ENCODE measurements around the gene FUOM.
A peak's percentile ranks its signal among the peaks of the same experiment; 100 is the strongest.

FUOM gene

DNA sequence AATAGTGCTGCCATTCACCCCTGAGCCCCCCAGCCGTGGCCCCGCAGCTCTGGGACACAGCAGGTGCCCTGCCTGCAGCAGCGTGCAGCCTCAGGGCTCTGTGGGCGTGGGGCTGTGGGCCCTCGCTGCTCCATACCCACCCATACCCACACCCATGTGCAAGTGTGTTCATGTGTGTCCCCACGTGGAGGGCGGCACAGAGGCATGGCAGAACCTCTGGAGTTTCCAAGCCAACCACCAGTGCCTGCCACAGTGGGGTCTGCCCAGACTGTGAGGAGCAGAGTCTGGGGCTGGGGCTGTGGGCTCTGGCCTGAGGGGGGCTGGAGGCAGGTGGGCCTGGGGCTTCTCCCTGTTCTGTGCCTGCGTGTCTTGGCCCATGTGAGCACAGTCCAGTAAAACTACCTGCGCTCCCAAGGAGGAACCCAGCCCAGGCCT lies 8.2 kb downstream of the FUOM start:
- DNase-seq = no peak

DNA sequence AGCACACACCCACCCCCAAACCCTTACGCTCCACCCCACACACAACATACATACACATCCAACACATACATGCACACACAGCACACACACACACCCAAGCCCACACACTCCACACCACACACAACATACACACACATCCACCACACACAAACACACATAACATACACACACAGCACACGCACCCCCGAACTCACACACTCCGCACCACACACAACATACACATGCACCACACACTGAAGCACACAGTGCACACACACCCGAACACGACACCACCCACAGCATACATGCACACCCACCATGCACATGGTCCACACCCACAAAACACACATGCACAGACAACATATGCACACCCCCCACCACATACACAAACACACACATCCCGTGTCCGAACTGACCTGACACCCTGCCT lies 8.7 kb downstream of the FUOM start:
- no peak for DNase-seq

DNA sequence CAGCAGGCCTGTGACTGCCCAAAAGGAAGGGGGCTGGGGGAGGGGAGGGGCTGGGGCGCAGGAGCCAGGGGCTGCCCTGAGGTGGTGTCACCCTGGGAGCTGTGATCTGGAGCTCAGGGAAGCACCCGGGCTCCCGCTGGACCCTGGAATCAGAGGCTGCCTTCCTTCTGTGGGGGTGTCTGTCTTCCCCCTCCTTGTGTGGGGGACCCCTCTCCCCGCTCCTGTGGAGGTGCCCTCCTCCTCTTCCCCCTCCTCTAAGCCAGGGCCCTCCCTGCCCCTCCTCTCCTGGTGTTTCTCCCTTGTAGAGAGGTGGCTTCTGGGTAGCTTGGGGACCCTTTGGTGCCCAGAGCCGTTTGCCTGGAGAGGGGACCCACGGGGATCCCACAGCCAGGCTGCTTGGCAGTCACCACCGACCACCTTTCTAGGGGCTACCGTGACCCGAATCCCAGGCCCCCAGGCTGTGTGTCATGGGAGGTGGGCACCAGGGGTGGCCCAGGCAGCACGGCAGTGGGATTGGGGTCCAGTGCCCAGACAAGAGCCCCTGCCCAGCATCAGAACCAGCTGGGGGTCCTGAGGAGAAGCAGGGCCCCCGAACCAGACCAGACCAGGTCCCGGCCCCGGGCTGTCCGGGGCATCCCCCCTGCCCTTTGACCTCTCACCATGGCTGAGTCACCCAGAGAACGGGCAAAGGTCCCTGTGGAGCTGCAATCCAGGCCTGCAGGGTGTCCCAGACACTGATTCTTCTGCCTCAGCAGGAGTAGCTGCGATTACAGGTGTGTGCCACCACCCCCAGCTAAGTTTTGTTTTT lies 9.9 kb downstream of the FUOM start:
- DNase-seq = no peak

DNA sequence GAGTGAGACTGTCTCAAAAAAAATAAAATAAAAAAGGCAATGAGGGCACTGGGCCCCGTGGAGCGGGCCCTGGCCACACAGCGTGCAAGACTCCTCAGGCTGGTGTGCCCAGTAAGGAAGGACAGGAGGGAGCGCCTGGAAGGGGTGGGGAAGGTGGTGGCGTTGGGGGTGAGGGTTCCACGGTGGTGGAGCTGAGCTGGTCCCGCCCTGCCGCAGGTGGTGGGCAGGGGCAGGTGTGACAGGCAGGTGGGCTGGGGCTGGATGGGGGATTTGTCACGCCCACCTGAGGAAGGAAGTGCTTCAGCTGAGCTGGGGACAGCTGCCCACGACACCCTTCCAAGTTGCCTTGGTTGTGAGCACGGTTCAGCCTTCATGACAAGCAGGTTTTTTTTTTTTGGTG lies 11.4 kb downstream of the FUOM start:
- no peak for DNase-seq

DNA sequence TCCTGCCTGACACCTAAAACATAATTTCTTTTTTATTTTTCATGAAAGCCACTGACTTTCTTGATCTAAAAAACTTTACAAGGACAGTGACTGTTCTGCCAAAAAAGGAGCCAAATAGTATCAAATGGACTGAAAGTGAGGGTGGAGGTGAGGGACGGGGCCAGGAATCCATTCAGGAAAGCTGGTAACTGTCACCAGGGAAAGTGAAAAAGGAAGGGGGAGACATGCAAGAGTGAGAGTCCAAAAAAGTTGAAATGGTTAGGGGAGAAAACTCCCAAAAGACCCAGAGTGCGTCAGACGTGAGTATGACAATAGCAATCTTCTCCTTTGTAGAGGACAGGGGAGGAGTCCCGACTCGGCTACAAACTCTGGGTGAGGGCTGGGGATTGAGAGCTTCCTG lies 13.6 kb downstream of the FUOM start:
- no peak for DNase-seq

DNA sequence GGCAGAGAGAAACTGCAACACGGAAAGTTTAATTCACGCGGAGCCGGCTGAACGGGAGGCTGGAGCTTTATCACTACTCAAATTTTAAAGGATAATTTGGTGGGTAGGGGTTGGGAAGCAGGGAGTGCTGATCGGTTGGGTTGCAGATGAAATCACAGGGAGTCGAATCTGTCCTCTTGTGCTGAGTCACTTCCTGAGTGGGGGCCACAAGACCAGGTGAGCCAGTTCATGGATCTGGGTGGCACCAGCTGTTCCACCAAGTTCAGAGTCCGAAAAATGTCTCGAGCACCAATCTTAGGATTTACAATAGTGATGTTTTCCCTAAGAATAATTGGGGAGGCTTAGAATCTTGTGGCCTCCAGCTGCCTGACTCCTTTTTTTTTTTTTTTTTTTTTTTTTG lies 14.3 kb downstream of the FUOM start:
- no peak for DNase-seq

DNA sequence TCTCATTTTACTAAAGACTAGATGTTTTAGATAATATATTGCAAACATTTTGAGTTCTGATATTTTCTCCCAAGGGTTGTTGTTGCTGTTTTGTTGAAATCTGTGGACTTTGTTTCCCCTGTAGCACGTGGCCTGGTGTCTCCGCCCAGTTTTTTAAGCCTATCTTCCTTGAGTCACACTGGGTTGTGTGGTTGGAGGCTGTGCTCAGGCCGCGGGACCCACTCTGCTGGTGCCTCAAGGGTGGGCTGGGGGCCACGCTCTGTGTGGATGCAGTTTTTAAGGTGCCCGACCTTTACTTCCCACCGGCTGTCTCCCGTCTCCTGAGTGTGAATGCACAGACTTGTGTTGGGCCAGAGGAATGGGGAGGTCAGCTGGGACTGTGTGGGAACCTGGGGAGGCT lies 14.9 kb downstream of the FUOM start:
- no peak for DNase-seq

DNA sequence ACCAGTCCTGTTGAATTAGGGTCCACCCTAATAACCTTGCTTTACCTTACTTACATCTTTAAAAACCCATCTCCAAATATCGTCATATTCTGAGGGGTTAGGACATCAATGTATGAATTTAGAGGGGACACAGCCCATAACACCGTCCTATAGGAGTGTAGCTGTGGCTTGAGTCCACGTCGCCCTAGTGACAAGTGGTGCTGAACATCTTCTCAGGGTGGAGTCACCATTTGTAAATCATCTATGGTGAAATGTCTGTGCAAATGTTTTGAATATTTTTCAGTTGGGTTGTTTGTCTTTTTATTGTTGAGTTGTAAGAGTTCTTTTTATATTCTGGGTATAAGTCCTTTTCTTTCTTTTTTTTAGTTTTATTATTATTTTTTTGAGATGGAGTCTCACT lies 15.8 kb downstream of the FUOM start:
- DNase-seq = no peak

DNA sequence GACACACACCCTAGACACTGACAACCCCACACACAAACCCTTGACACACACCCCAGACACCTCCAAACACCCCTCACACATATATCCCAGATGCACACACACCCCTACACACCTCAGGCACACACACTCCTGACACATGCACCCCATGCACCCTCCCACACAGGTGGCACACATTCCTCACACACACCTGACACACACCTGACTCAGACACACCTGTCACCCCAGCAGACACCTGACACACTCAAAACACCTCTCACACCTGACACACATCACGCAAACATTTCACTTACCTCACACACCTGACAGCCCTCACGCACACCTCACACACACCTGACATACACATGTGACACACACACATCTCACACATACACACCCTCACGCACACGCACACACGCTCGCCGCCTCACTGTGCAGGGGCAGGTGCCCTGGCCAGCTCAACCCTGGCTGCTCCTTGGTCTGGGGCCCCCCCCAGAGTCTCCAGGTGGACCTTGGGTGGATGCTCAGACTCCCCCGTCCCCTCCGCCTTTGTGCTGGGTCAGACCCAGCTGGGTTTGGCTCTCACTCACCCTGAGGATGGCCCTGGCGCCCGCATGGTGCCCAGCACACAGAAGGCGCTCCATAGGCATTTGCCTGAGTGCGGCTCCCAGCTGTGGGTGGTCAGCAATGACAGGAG lies 18.0 kb downstream of the FUOM start:
- DNase-seq = no peak

DNA sequence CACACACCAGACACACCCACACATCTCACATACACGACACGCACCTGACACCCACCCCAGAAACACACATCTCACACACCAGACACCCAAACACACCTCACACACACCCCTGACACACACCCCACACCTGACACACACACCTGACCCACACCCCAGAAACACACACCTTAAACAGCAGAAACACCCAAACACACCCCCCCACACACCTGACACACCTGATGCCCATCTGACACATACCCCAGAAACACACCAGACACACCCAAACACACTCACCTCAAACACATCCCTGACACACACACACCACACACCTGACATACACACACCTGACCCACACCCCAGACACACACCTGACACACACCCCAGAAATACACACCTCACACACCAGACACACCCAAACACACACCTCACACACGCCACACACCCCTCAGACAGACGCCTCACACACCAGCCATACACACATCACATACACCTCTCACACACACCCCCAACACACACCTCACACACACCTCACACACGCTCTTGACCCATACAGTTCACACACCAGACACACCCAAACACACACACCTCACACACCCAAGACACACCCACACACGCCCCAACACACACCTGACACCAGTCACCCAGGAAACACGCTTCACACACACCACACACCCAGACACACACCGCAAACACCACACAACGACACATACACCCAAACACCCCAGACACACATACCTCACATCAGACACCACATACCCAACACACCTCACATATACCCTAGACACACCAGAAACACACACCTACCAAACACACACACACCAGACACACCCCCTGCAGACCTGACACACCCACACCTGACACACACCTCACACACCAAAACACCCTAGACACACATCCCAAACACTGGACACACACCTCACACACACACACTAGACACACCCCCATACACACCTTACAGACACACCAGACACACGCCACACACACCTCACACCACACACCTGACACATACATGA lies 19.4 kb downstream of the FUOM start:
- no peak for DNase-seq

DNA sequence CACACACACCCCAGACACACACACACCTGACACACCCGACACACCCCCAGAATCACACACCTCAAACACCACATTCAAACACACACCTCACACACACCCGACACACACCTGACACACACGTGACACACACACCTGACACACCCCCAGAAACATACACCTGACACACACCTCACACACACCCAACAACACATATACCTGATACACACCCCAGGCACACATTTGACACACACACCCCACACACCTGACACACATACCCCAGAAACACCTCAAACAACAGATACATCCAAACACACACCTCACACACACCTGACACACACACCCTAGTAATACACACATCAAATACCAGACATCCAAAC lies 20.5 kb downstream of the FUOM start:
- DNase-seq = no peak

DNA sequence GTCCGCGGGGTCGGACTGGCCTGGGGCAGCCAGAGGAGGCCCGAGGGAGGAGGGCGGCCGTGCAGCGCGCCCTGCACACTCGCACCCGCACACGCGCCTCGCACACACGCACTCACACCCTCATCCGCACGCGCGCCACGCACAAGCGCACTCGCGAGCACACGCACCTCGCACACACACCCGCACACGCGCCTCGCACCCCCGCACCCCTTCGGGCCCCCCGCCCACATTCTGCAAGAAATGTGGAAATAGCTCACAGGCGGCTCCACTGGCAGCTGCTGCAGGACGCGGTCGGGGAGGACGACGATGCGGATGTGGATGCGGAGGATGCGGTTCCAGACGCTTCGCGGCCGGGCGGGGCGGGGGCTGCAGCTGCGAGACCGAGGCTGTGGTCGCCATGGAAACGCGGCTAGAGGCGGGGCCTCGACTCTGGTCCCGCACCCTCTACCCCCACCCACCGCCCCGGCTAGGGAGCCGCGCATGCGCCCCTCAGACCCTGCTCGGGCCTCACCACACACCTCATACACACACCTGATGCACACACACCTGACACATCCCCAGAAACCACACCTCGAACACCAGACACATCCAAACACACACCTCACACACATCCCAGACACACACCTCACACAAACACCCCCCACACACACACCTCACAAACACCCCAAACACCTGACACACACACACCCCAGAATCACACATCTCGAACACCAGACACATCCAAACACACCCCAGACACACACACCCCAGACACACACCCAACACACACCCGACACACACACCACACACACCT lies 21.0 kb downstream of the FUOM start, which contains the start of gene CALY:
TSS of gene CALY (minus strand) at position 320 of the 793 bp plus-strand sequence. CDS start 7,907 bp downstream, outside the sequence.
- DNase-seq = peak; percentile 66

DNA sequence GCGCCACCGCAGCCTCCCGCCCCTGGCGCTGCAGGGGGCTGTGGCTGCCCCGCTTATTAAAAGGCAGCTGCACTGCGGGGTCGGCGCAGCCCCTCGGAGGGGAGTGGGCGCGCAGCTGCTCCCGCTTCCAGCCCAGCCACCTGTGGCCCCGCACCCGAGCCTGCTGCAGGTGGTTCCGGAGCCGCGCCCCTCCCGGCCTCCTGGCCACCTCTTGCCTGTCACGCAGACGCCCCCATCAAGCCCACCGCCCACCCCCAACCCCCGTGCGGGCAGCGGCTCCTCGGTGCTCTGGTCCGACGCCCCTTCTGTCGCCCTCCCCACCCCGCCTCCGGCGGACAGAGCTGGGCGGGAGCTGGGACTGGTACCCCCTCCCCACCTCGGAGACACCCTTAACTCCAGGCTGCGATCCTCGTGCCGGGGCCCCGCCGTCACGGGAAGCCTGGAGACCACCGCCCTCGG lies 21.7 kb downstream of the FUOM start:
- DNase-seq = no peak

DNA sequence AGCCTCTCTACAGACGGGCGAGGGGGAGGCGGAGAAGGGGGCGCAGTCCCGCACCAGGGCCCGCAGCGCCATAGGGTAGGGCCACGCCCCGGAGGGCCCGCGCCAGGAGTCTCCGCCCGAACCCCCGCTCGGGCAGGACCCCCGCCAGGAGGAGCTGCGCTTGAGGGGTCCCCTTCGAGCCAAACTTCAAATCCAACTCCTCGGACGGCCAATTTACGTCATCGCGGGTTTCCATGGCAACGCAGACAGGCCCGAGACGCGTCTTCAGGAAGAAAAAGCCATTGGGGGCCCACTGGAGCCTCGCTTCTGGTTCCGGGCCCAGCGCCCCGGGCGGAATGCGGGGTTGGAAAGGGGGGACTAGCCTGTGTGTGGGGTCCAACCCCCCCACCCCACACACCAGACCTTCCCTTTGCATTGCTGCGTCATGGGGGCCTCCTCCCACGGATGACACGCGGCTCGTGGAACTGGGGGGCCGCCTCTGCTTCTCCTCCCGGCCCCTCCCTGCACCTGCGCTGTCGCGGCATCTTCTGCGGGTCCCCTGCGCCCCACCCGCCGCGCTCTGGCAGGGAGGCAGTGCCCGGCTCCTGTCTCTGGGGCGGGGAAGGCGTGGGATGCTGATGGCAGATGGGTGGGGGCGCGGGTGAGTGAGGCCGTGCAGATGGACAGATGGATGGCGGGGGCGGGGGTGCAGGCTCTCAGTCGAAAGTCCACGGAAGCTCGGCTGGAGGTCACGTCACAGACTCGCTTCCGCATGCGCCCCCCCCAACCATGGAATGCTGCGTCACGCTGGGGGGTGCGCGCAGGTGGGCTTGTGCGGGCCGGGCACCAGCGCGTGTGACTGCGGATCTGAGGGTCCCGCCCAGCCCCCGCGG lies 22.3 kb downstream of the FUOM start:
- peak; percentile 76 for DNase-seq

DNA sequence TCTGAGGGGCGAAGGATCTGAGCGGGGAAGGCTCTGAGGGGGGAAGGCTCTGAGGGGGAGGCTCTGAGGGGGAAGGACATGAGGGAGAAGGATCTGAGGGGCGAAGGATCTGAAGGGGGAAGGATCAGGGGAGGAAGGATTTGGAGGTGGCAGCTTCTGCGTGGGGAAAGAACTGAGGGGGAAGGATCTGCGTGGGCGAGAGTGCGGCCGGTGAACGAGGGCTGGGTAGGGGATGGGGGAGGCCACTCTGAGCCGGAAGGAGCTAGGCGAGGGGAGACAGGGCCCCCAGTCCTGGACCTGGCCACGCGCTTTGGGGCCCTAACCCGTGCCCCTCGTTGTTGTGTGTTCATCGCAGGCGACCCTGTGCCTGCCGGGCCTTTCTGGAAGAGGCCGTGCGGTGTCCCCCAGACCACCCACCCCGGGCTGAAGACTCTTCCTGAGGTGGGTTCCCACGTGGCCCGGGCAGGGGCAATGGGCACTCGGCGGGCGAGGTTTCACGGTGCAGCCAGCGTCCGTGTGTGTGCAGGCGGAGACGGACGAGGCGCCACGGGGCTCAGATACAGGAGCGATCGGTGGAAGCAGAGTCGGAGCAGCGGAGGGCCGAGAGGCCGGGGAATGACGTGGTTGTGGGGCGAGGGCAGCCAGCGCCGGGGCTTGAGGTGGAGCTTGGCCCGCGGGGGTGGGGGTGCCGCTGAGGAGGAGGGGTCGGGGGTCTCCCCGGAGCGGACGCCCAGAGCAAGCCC lies 23.1 kb downstream of the FUOM start:
- peak; percentile 32 for DNase-seq

DNA sequence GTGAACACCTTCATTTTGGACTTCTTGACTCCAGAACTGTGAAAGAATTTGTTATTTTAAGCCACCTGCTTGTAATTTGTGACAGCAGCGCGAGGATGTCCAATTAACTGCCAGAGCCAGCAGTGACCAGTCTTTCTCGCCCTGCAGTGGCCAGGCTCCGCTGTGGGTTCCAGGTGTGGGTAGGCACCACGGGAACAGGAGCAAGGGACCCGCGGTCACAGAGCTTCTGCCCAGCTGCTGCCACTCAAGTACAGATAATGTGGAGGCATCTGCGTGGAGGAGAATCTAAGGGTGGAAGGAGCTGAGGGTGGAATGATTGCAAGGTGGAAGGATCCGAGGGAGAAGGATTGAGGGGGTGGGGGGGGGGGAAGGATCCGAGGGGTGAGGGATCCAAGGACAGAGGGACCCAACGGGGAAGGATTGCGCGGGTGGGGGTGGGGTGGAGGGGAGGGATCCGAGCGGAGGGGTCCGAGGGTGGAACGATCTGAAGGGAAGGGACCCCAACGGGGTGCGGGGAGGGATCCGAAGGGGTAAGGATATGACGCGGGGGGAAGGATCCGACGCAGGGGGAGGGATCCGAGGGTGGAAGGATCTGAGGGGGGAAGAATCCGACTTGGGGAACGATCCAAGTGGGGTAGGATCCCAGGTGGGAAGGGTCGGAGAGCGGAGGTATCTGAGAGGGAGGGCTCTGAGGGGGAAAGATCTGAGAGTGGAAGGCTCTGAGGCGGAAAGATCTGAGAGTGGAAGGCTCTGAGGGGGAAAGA lies 24.7 kb downstream of the FUOM start:
- no peak for DNase-seq

DNA sequence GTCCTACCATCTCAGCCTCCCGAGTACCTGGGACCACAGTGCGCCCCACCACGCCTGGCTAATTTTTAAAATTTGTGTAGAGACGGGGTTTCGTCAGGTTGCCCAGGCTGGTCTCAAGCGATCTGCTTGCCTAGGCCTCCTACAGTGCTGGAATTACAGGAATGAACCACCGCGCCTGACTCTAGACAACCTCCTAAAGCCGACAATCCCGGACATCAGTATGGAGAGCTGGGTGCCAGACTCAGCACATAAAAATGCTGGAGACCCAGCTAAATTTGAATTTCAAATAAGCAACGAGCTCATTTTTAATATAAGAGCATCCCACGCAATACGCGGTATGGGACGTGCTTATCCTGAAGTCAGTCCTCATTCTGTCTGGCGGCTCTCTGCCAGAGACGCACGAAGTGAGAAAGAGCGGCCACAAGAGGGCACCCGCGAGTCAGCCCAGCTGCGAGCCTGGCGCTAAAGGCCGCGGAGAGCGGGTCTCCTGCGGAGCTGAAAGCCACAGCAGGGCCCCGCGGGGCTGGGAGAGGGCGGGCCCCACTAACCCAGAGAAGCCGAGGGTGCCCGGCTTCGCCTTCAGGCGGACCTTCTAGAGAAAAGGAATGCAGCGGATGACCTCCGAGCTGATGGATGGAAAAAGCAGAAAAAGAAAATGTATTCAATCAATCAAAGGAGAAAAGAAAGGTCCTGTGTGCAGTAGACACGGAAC lies 28.2 kb downstream of the FUOM start:
- peak; percentile 79 for DNase-seq

DNA sequence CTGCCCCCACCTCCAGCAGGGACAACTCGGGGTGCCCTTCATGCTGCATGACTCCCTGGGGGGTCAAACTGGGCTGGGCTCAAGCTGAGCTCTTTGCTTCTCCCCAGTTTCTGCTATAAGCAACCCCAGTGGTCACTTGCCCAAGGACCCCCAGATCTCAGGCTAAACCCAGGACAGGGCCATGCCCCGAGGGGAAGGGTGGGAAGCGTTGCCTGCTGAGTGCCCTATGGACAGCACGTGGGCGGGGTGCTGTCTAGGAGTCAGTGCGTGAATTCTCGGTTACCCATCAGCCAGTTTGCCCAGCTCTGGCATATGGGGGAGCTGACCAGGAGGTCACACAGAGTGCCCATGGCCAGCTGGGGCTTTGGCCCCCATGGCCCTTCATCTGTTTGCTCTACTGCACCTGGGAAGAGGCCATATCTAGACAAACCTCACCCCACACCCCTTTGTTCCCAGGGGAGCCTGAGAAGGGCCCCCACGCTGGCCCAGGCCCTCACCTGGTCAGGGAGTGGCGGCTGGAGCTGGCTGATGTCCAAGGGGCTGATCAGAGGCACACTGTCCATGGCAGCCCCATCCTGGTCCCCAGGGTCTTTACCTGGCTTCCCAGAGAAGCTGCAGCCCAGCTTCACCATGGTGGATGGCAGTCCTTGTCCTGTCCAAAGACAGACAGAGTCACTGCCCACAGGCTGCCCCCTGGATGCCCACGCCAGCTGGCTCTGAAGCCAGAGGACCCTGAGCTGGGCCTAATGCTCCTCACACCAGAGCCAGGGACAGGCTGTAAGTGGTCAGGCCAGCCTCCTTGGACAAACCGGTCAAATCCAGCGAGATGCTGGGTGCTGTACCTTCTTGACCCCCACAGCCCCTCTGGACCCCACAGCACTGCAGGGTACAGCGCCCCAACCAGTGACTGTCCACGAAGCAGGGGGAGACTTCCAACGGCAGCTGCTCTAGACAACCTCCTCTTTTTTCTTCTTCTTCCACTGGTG lies 29.2 kb downstream of the FUOM start:
- no peak for DNase-seq
